Measurements from ENCODE around the gene CHD1L.

DNA sequence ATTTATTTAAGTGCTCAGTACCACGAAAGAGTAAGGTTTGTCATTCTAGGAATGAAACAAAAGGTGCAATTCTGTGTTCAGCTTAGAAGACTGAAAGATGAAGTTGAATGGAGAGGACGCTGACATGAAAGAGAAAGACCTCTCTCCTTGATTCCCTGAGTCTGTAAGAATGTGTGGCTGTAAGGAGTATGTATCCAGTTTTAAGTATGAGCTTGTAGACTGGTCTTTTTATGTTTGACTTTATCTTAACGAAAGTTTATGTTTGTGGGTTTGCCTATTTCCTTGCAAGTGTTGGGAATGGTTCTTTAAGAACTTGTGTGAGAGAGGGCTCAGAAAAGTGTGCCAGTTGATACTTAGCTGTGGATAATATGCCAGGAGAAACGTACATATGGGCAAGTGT is 1.4 kb downstream of the CHD1L start:
- TF ChIP-seq, protein P1, sequence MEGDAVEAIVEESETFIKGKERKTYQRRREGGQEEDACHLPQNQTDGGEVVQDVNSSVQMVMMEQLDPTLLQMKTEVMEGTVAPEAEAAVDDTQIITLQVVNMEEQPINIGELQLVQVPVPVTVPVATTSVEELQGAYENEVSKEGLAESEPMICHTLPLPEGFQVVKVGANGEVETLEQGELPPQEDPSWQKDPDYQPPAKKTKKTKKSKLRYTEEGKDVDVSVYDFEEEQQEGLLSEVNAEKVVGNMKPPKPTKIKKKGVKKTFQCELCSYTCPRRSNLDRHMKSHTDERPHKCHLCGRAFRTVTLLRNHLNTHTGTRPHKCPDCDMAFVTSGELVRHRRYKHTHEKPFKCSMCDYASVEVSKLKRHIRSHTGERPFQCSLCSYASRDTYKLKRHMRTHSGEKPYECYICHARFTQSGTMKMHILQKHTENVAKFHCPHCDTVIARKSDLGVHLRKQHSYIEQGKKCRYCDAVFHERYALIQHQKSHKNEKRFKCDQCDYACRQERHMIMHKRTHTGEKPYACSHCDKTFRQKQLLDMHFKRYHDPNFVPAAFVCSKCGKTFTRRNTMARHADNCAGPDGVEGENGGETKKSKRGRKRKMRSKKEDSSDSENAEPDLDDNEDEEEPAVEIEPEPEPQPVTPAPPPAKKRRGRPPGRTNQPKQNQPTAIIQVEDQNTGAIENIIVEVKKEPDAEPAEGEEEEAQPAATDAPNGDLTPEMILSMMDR (IDR thresholded peaks at IDR 0.05) = no peak
- no peak for TF ChIP-seq POLR2A (IDR thresholded peaks at IDR 0.05)
